Loucy (cell line): ENCODE measurements around the gene ANKRD39.

Experiments
- H2AFZ ChIP-seq: fragments of 200-600 bp; sonication (generic); 2 replicates; pipeline ENCODE4 v1.6.0; 2016; ENCODE audit warnings: antibody characterized with exemption, mild to moderate bottlenecking, low read length, moderate library complexity
- H3F3A ChIP-seq: fragments of 200-600 bp; 2 replicates; pipeline ENCODE4 v1.6.0; 2016; ENCODE audit warnings: antibody characterized with exemption, low read depth, mild to moderate bottlenecking
- H3K27me3 ChIP-seq: fragments of 200-600 bp; sonication (generic); 2 replicates; pipeline ENCODE4 v1.6.1; 2014; ENCODE audit warnings: low read length, mild to moderate bottlenecking; ENCODE audit not compliant: insufficient read depth, poor library complexity, severe bottlenecking
- H3K36me3 ChIP-seq: fragments of 200-600 bp; sonication (generic); 2 replicates; pipeline ENCODE4 v1.6.1; 2016; ENCODE audit warnings: low read length; ENCODE audit not compliant: insufficient read depth
- H3K4me1 ChIP-seq: fragments of 200-600 bp; sonication (generic); 2 replicates; pipeline ENCODE4 v1.5.1; 2014; ENCODE audit warnings: low read length, mild to moderate bottlenecking; ENCODE audit not compliant: insufficient read depth, poor library complexity, severe bottlenecking
- H3K4me2 ChIP-seq: fragments of 200-600 bp; sonication (generic); 2 replicates; pipeline ENCODE4 v1.6.0; 2014; ENCODE audit warnings: antibody characterized with exemption, low read length, low read depth, mild to moderate bottlenecking; ENCODE audit not compliant: poor library complexity, severe bottlenecking
- H3K4me3 ChIP-seq: fragments of 200-600 bp; sonication (generic); 2 replicates; pipeline ENCODE4 v1.5.1; 2014; ENCODE audit warnings: low read length, mild to moderate bottlenecking, mixed read lengths; ENCODE audit not compliant: poor library complexity, severe bottlenecking
- H3K79me2 ChIP-seq: fragments of 200-600 bp; sonication (generic); 2 replicates; pipeline ENCODE4 v1.6.1; 2014; ENCODE audit warnings: low read length; ENCODE audit not compliant: insufficient read depth
- H3K9ac ChIP-seq: fragments of 200-600 bp; sonication (generic); 2 replicates; pipeline ENCODE4 v1.6.0; 2014; ENCODE audit warnings: mild to moderate bottlenecking, low read depth, low read length, moderate library complexity; ENCODE audit not compliant: poor library complexity, severe bottlenecking
- H3K9me2 ChIP-seq: fragments of 200-600 bp; sonication (generic); replicated peaks from 2 replicates; pipeline ENCODE4 v1.6.1; 2016; ENCODE audit warnings: low read depth, low read length, mixed read lengths
- H3K9me3 ChIP-seq: fragments of 200-600 bp; sonication (generic); 2 replicates; pipeline ENCODE4 v1.6.1; 2014; ENCODE audit warnings: mild to moderate bottlenecking, antibody characterized with exemption, low read length, low read depth; ENCODE audit not compliant: insufficient read depth
- H4K20me1 ChIP-seq: fragments of 200-600 bp; sonication (generic); 2 replicates; pipeline ENCODE4 v1.6.0; 2014; ENCODE audit warnings: antibody characterized with exemption, low read length, mild to moderate bottlenecking; ENCODE audit not compliant: insufficient read depth, poor library complexity, severe bottlenecking
- EZH2phosphoT487 ChIP-seq: fragments of 200-600 bp; IDR thresholded peaks from 2 replicates; pipeline ENCODE4 v1.6.1; 2018; ENCODE audit warnings: antibody characterized with exemption, mild to moderate bottlenecking, moderate library complexity, borderline replicate concordance
- TF ChIP-seq, protein P1 (sequence below): fragments of 200-600 bp; sonication (generic); conservative IDR thresholded peaks from 2 replicates; pipeline ENCODE4 v1.5.1; 2014; ENCODE audit warnings: mild to moderate bottlenecking, antibody characterized with exemption, low read length

ANKRD39 gene

DNA sequence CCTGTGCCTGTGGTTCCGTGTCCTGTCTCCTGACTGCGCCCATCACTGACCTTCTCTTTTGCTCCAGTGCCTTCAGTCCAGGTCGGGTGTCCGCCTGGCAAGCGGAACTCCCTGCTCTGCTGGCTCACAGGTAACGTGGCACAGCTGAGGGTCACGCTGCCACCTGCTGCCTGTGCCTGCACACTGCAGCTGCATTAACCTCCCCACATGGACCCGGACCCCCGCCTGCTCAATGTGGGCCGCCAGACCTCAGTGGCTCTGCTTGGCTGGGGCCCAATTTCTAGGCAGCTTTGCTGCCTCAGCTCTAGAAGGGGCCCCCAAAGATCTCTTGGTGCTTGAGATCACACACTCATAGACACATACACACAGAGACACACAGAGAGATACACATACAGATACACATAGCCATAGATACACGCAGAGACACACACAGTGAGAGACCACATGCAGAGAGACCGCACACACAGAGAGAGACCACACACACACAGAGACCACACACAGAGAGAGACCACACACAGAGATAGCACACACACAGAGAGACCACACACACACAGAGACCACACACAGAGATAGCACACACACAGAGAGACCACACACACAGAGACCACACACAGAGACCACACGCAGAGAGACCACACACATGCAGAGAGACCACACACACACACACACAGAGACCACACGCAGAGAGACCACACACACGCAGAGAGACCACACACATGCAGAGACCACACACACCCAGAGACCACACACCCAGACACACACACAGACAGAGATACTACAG is 56.6 kb downstream of the ANKRD39 start:
- no peaks in the 10 kb centered on the region for H3K9me2 ChIP-seq
- no peak overlapping the region for H3K4me2 ChIP-seq
- no peaks in the 10 kb centered on the region for H3K79me2 ChIP-seq
- no peaks in the 10 kb centered on the region for H3K4me1 ChIP-seq
- H3K27me3 ChIP-seq = no peaks in the 10 kb centered on the region
- peaks cover 6% of the 10 kb centered on the region; the same call in 1 of the 2 replicates for H3K36me3 ChIP-seq
- no peaks in the 10 kb centered on the region for H3F3A ChIP-seq
- no peaks in the 10 kb centered on the region for H3K9me3 ChIP-seq
- no peaks in the 10 kb centered on the region for H4K20me1 ChIP-seq
- H3K9ac ChIP-seq = no peak overlapping the region
- H2AFZ ChIP-seq = no peak overlapping the region
- H3K4me3 ChIP-seq = no peak overlapping the region
- TF ChIP-seq, protein P1, sequence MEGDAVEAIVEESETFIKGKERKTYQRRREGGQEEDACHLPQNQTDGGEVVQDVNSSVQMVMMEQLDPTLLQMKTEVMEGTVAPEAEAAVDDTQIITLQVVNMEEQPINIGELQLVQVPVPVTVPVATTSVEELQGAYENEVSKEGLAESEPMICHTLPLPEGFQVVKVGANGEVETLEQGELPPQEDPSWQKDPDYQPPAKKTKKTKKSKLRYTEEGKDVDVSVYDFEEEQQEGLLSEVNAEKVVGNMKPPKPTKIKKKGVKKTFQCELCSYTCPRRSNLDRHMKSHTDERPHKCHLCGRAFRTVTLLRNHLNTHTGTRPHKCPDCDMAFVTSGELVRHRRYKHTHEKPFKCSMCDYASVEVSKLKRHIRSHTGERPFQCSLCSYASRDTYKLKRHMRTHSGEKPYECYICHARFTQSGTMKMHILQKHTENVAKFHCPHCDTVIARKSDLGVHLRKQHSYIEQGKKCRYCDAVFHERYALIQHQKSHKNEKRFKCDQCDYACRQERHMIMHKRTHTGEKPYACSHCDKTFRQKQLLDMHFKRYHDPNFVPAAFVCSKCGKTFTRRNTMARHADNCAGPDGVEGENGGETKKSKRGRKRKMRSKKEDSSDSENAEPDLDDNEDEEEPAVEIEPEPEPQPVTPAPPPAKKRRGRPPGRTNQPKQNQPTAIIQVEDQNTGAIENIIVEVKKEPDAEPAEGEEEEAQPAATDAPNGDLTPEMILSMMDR = peak; percentile 77
- no peak for TF ChIP-seq EZH2phosphoT487

DNA sequence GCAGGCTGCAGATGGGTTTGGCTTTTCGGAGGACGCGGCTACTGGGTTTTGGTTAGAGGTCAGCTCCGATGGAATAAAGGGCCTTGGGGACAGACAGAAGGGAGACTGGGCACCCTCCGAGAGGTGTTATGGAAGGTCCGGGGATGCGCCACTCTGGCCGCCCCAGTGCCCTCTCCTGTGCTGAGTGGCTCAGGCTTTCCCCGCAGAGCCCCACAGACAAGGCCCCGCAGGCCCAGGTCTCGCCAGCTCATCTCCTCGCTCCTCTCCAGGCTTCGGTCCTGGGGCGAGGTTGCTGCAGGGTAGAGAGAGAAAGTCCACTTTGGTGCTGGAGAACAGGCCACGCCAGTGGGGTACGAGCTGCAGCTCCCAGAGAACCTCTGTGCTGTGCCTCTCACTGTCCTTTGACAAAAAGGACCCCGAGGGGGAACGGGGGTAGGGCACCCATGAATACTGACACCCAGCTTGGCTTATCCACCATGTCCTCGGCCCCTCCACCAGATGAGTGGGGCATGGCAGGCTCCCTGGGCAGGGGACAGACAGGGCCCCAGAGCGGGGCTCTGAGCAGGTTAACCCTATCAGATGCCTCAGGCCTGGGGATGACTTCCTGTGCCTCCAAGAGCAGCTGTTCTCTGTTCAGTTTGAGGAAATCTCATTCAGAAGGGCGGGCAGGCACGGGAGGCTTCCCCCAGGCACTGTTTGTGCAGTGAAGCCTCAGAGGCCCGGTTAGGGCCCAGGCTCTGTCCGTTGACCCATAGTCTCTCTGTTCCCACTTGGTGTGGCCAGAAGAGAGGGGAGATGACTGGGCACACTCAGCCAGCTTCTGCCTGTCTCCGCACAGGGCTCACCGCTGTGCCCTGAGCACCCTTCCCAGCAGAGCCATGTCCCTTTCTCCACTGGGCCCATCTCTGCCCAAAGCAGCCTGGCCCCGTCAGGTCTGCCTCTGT is 57.5 kb downstream of the ANKRD39 start:
- no peaks in the 10 kb centered on the region for H3K9me3 ChIP-seq
- no peak overlapping the region for H3K4me2 ChIP-seq
- no peaks in the 10 kb centered on the region for H4K20me1 ChIP-seq
- H3F3A ChIP-seq = no peaks in the 10 kb centered on the region
- H2AFZ ChIP-seq = no peak overlapping the region
- H3K27me3 ChIP-seq = no peaks in the 10 kb centered on the region
- H3K4me1 ChIP-seq = no peaks in the 10 kb centered on the region
- H3K4me3 ChIP-seq = no peak overlapping the region
- TF ChIP-seq, protein P1 = no peak
- no peak for TF ChIP-seq EZH2phosphoT487
- no peak overlapping the region for H3K9ac ChIP-seq
- peaks cover 6% of the 10 kb centered on the region; the same call in 1 of the 2 replicates for H3K36me3 ChIP-seq
- no peaks in the 10 kb centered on the region for H3K9me2 ChIP-seq
- no peaks in the 10 kb centered on the region for H3K79me2 ChIP-seq

DNA sequence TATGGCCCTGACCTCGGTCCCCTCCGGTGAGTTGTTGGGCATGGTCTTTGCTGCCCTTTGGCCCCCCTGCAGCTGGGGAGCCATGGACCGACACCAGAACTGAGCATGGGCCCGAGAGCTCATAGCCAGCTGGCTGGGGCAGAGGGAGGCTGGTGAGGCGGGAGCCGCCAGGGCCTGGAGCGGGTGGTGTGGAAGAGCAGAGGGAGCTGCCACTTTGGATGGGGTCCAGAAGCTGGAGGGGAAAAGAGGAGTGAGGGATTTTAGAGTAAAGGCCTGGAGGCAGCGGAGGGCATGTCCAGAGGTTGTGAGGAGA is 58.2 kb downstream of the ANKRD39 start:
- Histone ChIP-seq H3K27me3 (no peaks in the 10 kb centered on the region), H3K4me3 (no peak overlapping the region), H3K36me3 (peaks cover 6% of the 10 kb centered on the region; the same call in 1 of the 2 replicates), H3K9me2 (no peaks in the 10 kb centered on the region), H3K9ac (no peak overlapping the region), H4K20me1 (no peaks in the 10 kb centered on the region), H3K79me2 (no peaks in the 10 kb centered on the region), H3F3A (no peaks in the 10 kb centered on the region), H2AFZ (no peak overlapping the region), H3K4me2 (no peak overlapping the region), H3K9me3 (no peaks in the 10 kb centered on the region), H3K4me1 (no peaks in the 10 kb centered on the region)
- TF ChIP-seq, protein P1 = no peak
- TF ChIP-seq EZH2phosphoT487 = no peak
